ENCODE results near the gene PDK2.

GRCh38 chr17:50154604-50155003 lies 59.5 kb downstream of the PDK2 start:
- TF ChIP-seq CTCF (conservative IDR thresholded peaks at IDR 0.05; ENCODE audit: low read depth, low read length) = no peak
- TF ChIP-seq NFE2L2 (IDR thresholded peaks at IDR 0.05; ENCODE audit: low read depth, low read length) = no peak
- no peak for TF ChIP-seq POLR2A (IDR thresholded peaks at IDR 0.05; ENCODE audit: low read depth, low read length)
- TF ChIP-seq SMC3 (IDR thresholded peaks at IDR 0.05; ENCODE audit: low read depth, low read length) = no peak
- no peak for TF ChIP-seq MAFK (IDR thresholded peaks at IDR 0.05; ENCODE audit: low read depth, low read length)
- no peak for TF ChIP-seq MAZ (IDR thresholded peaks at IDR 0.05; ENCODE audit: borderline replicate concordance, low read depth, low read length)
- TF ChIP-seq RFX5 (IDR thresholded peaks at IDR 0.05; ENCODE audit: low read depth, low read length) = no peak
- TF ChIP-seq CEBPB (IDR thresholded peaks at IDR 0.05; ENCODE audit: low read depth, low read length) = no peak
- TF ChIP-seq CHD1 (IDR thresholded peaks at IDR 0.05; ENCODE audit: low read depth, low read length) = no peak
- TF ChIP-seq MXI1 (IDR thresholded peaks at IDR 0.05; ENCODE audit: borderline replicate concordance, low read depth, low read length) = no peak
- no peak for TF ChIP-seq RAD21 (IDR thresholded peaks at IDR 0.05; ENCODE audit: low read length)
- TF ChIP-seq RCOR1 (IDR thresholded peaks at IDR 0.05; ENCODE audit: insufficient replicate concordance, low read length) = no peak
